PC-9 (cell line): ENCODE measurements around the gene DDOST.

Experiments used
- CTCF ChIP-seq: fragments of 200-600 bp; sonication (generic); conservative IDR thresholded peaks from 2 replicates; pipeline ENCODE4 v1.6.1; 2017; ENCODE audit warnings: mixed run types, antibody characterized with exemption, mild to moderate bottlenecking, moderate library complexity
- EZH2 ChIP-seq: fragments of 200-600 bp; sonication (generic); IDR thresholded peaks from 2 replicates; pipeline ENCODE4 v1.8.0; 2017; ENCODE audit warnings: antibody characterized with exemption, low read depth

- TF ChIP-seq CTCF (no peak), EZH2 (no peak)
Observed at GRCh38 chr1:20682571-20683236, 21.5 kb upstream of the DDOST start.
